Lower leg skin (tissue), 3 donors: ENCODE data around the gene UMODL1.

ENCODE experiments used
- CTCF ChIP-seq, 3 donors: fragments of 450-650 bp; IDR thresholded peaks; one replicate each; pipeline ENCODE4 v1.5.1; 2016; ENCODE audit warnings: antibody characterized with exemption in 3 of 3, mild to moderate bottlenecking in 3 of 3, moderate library complexity in 2 of 3
- POLR2A ChIP-seq, 2 donors: fragments of 450-650 bp; IDR thresholded peaks; one replicate each; pipeline ENCODE4 v1.6.1; 2016 to 2017; ENCODE audit warnings: antibody characterized with exemption in 2 of 2, mild to moderate bottlenecking in 1 of 2, moderate library complexity in 1 of 2

GRCh38 chr21:42112238-42112637, 41.1 kb downstream of the UMODL1 start:
- no peak for TF ChIP-seq CTCF (IDR thresholded peaks at IDR 0.05)
- no peak for TF ChIP-seq POLR2A (IDR thresholded peaks at IDR 0.05)
